ENCODE results near the gene HIGD1A. TPM values are rescaled to one million over a fixed set of nuclear protein-coding genes. Genes with fewer than 3 reads are reported as not detected.

HIGD1A gene
- total RNA-seq, 3 donors from 2014 or later, result 174 to 468 (median 368) TPM

DNA sequence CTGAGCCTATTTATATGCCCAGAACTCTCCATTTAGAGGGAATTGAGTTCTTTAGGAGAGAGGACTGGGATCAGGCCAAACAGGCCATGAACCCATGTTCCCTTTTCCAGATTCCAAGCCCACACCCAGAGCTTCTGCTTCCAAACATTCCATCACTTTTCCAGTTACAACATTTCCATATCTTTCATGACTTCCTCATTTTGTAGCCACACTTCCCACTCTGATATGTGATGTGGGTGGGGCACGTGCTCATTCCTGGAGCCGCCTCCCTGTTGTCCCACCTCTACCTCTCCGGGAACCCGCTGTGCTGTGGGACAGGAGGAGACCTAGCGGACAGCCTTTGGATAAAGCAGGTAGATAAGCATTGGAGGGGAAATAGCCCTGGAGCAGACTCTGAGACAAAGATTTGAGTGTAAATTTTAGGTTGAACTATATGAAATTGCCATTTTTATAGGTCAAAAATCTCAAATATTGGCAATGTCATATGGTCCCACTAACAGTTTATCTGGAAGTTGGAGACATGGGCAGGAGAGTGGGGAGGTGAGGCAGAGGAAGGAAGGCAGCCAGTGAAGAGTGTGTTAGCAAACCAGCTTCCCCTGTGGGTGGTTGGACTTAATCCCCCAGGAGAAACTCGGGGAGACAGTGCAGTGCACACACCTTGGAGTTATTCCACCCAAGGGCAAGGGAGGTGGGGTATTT lies 39.6 kb upstream of the HIGD1A start:
- intact Hi-C loops (cut with DNase I, micrococcal nuclease), result no loop called here
- Histone ChIP-seq H3K36me3 (ENCODE audit: low read depth) (no peaks in the 10 kb centered on the region), H3K4me1 (ENCODE audit: low read depth) (no peaks in the 10 kb centered on the region), H3K4me3 (no peak overlapping the region), H3K9me3 (no peaks in the 10 kb centered on the region)
- TF ChIP-seq, protein P1, sequence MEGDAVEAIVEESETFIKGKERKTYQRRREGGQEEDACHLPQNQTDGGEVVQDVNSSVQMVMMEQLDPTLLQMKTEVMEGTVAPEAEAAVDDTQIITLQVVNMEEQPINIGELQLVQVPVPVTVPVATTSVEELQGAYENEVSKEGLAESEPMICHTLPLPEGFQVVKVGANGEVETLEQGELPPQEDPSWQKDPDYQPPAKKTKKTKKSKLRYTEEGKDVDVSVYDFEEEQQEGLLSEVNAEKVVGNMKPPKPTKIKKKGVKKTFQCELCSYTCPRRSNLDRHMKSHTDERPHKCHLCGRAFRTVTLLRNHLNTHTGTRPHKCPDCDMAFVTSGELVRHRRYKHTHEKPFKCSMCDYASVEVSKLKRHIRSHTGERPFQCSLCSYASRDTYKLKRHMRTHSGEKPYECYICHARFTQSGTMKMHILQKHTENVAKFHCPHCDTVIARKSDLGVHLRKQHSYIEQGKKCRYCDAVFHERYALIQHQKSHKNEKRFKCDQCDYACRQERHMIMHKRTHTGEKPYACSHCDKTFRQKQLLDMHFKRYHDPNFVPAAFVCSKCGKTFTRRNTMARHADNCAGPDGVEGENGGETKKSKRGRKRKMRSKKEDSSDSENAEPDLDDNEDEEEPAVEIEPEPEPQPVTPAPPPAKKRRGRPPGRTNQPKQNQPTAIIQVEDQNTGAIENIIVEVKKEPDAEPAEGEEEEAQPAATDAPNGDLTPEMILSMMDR (IDR thresholded peaks at IDR 0.05), result no peak
- peak; percentile 71 for ATAC-seq
- no peak for DNase-seq

DNA sequence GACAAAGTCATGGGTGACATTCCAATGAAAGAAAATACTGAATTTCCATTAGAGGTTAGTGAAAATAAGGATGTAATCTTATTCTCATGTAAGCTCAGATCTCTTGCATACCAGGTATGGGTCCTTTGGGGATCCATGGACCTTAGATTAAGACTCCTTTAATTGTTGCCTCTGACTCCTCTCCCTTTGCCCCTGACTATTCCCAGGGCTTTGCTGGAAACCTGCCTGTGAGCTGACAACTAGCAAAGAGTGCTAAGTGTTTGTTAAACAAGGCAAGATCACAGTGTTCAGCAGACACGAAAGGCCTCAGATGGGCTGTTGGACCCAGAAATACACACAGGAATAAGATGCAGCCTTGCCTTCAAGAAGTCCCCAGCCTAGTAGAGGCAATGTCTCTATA lies 37.0 kb upstream of the HIGD1A start:
- TF ChIP-seq, protein P1 (IDR thresholded peaks at IDR 0.05), result no peak
- ATAC-seq (no peak), DNase-seq (no peak)
- H3K4me1 ChIP-seq (ENCODE audit: low read depth), result no peaks in the 10 kb centered on the region
- intact Hi-C loops (cut with DNase I, micrococcal nuclease), result no loop called here
- no peak overlapping the region for H3K4me3 ChIP-seq
- H3K36me3 ChIP-seq (ENCODE audit: low read depth), result no peaks in the 10 kb centered on the region
- no peaks in the 10 kb centered on the region for H3K9me3 ChIP-seq

- peak; percentile 90 for ATAC-seq
- intact Hi-C loops (cut with DNase I, micrococcal nuclease), result loop anchor here (5.0 to 10.0 kb wide), 2 partner anchors 55 to 57 kb away; no protein-coding TSS in a partner anchor
- DNase-seq, result peak in 1 of 3 donors; percentile 76
- Histone ChIP-seq H3K36me3 (ENCODE audit: low read depth) (no peaks in the 10 kb centered on the region), H3K4me1 (ENCODE audit: low read depth) (no peaks in the 10 kb centered on the region), H3K4me3 (no peak overlapping the region), H3K9me3 (no peaks in the 10 kb centered on the region)
- TF ChIP-seq, protein P1 (IDR thresholded peaks at IDR 0.05), result peak; percentile 49
Measured at GRCh38 chr3:42839616-42840015, 35.3 kb upstream of the HIGD1A start.

GRCh38 chr3:42838571-42838970 lies 34.3 kb upstream of the HIGD1A start:
- H3K4me1 ChIP-seq (ENCODE audit: low read depth), result no peaks in the 10 kb centered on the region
- ATAC-seq (no peak), DNase-seq (no peak)
- TF ChIP-seq, protein P1 (IDR thresholded peaks at IDR 0.05), result no peak
- intact Hi-C loops (cut with DNase I, micrococcal nuclease), result loop anchor here (5.0 to 10.0 kb wide), 2 partner anchors 54 to 56 kb away; no protein-coding TSS in a partner anchor
- no peaks in the 10 kb centered on the region for H3K9me3 ChIP-seq
- H3K4me3 ChIP-seq, result no peak overlapping the region
- H3K36me3 ChIP-seq (ENCODE audit: low read depth), result no peaks in the 10 kb centered on the region

DNA sequence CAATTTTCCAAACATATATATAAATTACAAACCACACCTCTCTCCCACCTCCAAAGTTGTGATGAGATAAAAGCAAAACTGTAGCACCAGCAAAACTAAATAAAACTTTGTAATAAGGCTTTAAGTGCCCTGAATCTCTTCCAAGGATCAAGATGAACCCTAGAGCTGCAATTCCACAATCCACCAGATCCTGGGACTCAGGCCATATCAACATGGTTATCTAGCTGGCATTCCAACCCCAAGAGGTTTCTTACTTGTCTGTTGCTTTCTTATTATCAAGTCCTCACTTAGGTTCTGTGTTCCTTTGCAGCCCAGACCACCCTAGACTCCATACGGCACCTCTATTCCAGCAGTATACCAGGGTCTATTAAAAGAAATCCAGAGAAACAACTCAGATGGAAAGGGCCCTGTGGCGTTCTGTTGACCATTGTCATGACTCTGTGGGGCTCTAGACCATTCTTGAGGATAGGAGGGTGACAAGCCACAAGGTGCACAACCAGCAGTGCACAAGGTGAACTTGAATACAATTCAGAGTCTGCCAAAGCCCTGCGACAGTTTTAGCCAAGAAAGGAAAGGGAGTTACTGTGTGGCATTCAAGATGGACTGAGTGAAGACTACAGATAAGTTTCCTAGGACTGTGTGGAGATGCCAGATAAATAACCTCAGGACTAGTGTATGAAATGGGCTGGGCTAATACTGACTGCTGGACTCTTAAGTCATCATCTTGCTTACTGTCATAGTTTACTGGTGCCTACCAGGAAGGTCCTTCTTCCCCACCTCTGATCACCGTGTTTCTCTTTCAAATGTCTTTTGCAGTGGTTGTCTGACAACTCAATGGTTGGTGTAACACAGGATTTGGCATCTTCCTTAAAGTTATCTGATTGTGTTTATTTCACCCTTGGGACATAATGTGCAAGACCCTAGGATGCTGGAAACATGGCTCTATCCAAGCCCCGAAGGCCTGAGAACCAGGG lies 32.1 kb upstream of the HIGD1A start:
- no peak for ATAC-seq
- intact Hi-C loops (cut with DNase I, micrococcal nuclease), result loop anchor here (5.0 to 10.0 kb wide), 2 partner anchors 52 to 54 kb away; no protein-coding TSS in a partner anchor
- TF ChIP-seq, protein P1 (IDR thresholded peaks at IDR 0.05), result no peak
- no peak for DNase-seq
- no peaks in the 10 kb centered on the region for H3K9me3 ChIP-seq
- H3K36me3 ChIP-seq (ENCODE audit: low read depth), result no peaks in the 10 kb centered on the region
- no peaks in the 10 kb centered on the region for H3K4me1 ChIP-seq (ENCODE audit: low read depth)
- H3K4me3 ChIP-seq, result no peak overlapping the region
